ENCODE measurements around the gene KATNIP.

- TF ChIP-seq, protein P1, sequence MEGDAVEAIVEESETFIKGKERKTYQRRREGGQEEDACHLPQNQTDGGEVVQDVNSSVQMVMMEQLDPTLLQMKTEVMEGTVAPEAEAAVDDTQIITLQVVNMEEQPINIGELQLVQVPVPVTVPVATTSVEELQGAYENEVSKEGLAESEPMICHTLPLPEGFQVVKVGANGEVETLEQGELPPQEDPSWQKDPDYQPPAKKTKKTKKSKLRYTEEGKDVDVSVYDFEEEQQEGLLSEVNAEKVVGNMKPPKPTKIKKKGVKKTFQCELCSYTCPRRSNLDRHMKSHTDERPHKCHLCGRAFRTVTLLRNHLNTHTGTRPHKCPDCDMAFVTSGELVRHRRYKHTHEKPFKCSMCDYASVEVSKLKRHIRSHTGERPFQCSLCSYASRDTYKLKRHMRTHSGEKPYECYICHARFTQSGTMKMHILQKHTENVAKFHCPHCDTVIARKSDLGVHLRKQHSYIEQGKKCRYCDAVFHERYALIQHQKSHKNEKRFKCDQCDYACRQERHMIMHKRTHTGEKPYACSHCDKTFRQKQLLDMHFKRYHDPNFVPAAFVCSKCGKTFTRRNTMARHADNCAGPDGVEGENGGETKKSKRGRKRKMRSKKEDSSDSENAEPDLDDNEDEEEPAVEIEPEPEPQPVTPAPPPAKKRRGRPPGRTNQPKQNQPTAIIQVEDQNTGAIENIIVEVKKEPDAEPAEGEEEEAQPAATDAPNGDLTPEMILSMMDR (IDR thresholded peaks at IDR 0.05; ENCODE audit: insufficient read depth, low read depth, low read length) = no peak
- TF ChIP-seq EZH2 (IDR thresholded peaks at IDR 0.05; ENCODE audit: insufficient read depth, low read length) = no peak
Observed at GRCh38 chr16:27598931-27599565, 49.1 kb downstream of the KATNIP start.

Data from astrocyte (in vitro differentiated cells and primary cell).